Spinal cord (tissue), 10 donors: ENCODE measurements around the gene MEX3B. TPM values are rescaled to one million over a fixed set of nuclear protein-coding genes. Genes with fewer than 3 reads are reported as not detected.
A peak's percentile ranks its signal among the peaks of the same experiment; 100 is the strongest.

Experiments
- DNase-seq, 6 donors: peaks; one replicate each; pipeline versions ENCODE4 v3.0.0 to v3.0.0-alpha.2; 2013 to 2015; ENCODE audit warnings: low spot score in 6 of 6, low read depth in 4 of 6
- H3K27ac ChIP-seq: one replicate; pipeline ENCODE4 v1.5.1; 2013; ENCODE audit warnings: low read depth, low read length, control low read depth
- H3K27me3 ChIP-seq: one replicate; pipeline ENCODE4 v1.6.1; 2013; ENCODE audit warnings: low read length; ENCODE audit not compliant: control insufficient read depth, insufficient read depth
- H3K36me3 ChIP-seq: one replicate; pipeline ENCODE4 v1.6.1; 2013; ENCODE audit warnings: low read length; ENCODE audit not compliant: control insufficient read depth, insufficient read depth
- H3K4me1 ChIP-seq: one replicate; pipeline ENCODE4 v1.6.1; 2013; ENCODE audit warnings: low read length; ENCODE audit not compliant: control insufficient read depth, insufficient read depth
- H3K4me3 ChIP-seq: one replicate; pipeline ENCODE4 v1.5.1; 2013; ENCODE audit warnings: low read depth, low read length, control low read depth
- H3K9me3 ChIP-seq: one replicate; pipeline ENCODE4 v1.6.1; 2013; ENCODE audit warnings: low read length; ENCODE audit not compliant: control insufficient read depth, insufficient read depth
- WGBS: methylation state at CpG from one replicate; pipeline ENCODE4 v1.1.5; 2013; ENCODE audit warnings: missing lambda C conversion rate; ENCODE audit not compliant: insufficient coverage; 5-methylcytosine and 5-hydroxymethylcytosine counted together
- polyA plus RNA-seq, 2 donors: library from polyadenylated mRNA; unstranded; fragments of 120-200 nt; gene quantifications; one replicate each; pipeline ENCODE4 v1.2.1, GENCODE V29; 2013; ENCODE audit not compliant: insufficient read length in 2 of 2
- total RNA-seq, 2 donors: library from RNA; depleted of rRNA in 1 of 2; stranded (reverse); fragments of 120-200 nt in 1 of 2; fragments of >200 nt in 1 of 2; gene quantifications; one replicate each; pipeline versions ENCODE4 v1.2.3 to v1.2.4, GENCODE V29; 2013 to 2014
- donor health status: healthy.

MEX3B gene
- total and polyA plus RNA-seq, 4 donors = 8.8 to 31.7 (median 17.0) TPM

DNA sequence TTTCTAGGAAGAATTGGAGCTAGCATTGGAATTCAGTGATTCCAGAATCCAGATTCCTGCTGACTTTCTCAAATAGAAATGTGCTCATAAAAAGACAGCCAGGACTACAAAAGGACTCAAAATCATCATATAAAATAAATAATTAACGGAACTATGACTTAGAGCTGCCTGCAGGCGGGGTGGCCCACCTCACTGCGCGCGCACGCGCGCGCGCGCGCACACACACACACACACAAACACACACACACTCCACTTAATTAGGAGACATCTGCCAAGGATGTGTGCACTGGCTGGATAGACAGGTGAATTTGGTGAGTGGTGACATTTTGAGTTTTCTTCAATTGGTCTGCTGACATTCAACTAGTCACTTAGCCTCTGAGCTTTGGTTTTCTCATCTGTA is 6.9 kb upstream of the MEX3B start:
- H3K4me3 ChIP-seq = no peak overlapping the region
- DNase-seq = no peak
- peaks cover 6% of the 10 kb centered on the region for H3K4me1 ChIP-seq
- H3K9me3 ChIP-seq = no peaks in the 10 kb centered on the region
- H3K27ac ChIP-seq = no peak overlapping the region
- no peaks in the 10 kb centered on the region for H3K36me3 ChIP-seq
- H3K27me3 ChIP-seq = peaks cover 5% of the 10 kb centered on the region
- WGBS = no CpG with 5 or more reads among the region's 12 CpGs

DNA sequence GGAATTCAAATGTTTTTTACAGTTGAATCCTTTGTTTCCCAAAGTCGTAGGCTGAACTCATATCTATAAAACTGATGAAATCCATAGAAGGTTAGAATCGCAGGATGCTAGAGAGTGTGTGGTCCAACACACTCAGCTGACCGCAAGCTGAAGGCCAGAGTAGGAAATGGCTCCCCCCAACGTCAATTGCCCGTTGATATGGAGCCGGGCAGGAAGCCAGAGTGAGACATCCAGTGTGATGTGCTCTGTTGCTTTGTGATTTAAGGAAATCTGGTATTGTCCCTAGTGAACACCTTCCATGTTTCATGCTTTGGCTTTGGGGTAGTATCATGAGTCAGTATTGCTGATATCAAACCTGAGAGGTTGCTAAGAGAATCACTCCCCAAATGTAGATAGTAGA is 5.8 kb upstream of the MEX3B start:
- H3K27me3 ChIP-seq = no peaks in the 10 kb centered on the region
- no peak for DNase-seq
- H3K36me3 ChIP-seq = no peaks in the 10 kb centered on the region
- WGBS = 75% methylated on average over 5 of the region's 6 CpGs
- no peaks in the 10 kb centered on the region for H3K9me3 ChIP-seq
- H3K4me3 ChIP-seq = no peak overlapping the region
- peaks cover 11% of the 10 kb centered on the region for H3K4me1 ChIP-seq
- no peak overlapping the region for H3K27ac ChIP-seq

DNA sequence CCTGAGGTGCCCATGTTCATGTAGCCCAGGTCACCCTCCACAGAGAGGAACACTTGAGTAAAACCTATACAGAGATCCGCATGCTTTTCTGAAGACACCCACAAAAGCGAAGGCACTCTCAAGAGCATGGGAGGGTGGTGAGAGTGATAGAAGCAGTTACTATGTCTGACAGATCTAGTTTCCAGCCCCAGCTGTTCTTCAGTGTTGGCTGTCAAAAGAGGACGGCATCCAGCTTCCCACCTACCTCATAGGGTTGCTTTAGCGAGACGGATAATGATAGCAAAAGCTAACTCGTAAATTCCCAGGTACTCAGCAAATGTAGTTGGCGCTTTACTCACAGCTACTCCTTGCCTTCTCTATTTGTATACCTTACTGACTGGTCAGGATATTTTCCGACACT is 3.0 kb upstream of the MEX3B start:
- no peaks in the 10 kb centered on the region for H3K27me3 ChIP-seq

GRCh38 chr15:82047453-82048400 is 1.9 kb upstream of the MEX3B start:
- peaks cover 32% of the 10 kb centered on the region for H3K4me1 ChIP-seq
- peak overlapping the region; percentile 68 for H3K4me3 ChIP-seq
- WGBS = 4% methylated on average over 54 of the region's 56 CpGs
- DNase-seq = peak in 5 of 6 donors; percentile 20 to 91 (median 58)
- peaks cover 17% of the 10 kb centered on the region for H3K36me3 ChIP-seq
- no peaks in the 10 kb centered on the region for H3K9me3 ChIP-seq
- peak overlapping the region; percentile 86 for H3K27ac ChIP-seq
- no peaks in the 10 kb centered on the region for H3K27me3 ChIP-seq

More for the DNA sequence above, 3.0 kb upstream of the MEX3B start:
- peaks cover 6% of the 10 kb centered on the region for H3K36me3 ChIP-seq
- no peak overlapping the region for H3K27ac ChIP-seq
- 49% methylated on average over 4 of the region's 8 CpGs for WGBS
- DNase-seq = peak in 2 of 6 donors; percentile 9 to 37
- H3K4me1 ChIP-seq = peaks cover 21% of the 10 kb centered on the region
- no peak overlapping the region for H3K4me3 ChIP-seq
- no peaks in the 10 kb centered on the region for H3K9me3 ChIP-seq

DNA sequence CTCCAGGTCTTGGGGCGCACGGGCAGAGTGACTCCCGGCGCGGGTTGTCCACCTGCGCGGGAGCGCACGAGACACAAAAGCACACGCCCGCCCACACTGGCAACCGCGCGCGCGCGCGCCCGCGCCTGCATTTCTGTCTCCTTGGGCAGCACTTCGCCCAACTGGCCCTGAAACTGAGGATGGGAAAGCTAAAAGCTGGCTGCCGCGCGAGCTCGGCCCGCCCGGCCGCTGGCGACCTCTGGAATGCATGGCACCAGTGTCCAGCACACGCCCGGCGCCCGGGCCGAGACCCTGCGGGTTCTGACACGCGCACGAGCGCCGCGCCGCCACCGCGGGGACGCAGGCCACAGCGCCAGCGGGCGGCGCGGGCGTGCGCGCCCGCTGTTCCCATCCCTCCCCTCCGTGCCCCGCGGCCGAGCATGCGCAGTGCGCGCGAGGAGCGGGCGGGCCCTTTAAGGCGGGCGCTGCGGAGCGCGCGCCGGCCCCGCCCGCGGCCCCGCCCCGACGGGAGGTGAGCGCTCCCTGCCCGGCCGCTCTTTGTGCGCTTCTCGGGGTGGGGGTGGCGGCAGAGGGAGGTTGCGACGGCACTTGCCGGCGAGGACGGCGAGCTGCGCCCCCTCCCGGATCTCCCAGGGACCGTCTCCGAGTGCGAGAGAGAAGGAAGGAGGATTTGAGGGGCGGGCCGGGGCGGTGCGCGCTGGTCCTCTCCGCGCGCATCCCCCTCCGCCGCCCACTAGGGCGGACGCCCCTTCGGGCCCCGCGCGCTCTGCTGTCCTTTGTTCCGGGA is 1.0 kb upstream of the MEX3B start:
- no peaks in the 10 kb centered on the region for H3K9me3 ChIP-seq
- H3K4me3 ChIP-seq = peak overlapping the region; percentile 93
- DNase-seq = peak; percentile 88 to 99 (median 94)
- H3K27me3 ChIP-seq = no peaks in the 10 kb centered on the region
- peaks cover 32% of the 10 kb centered on the region for H3K4me1 ChIP-seq
- WGBS = under 1% methylated on average over 101 of the region's 111 CpGs
- H3K27ac ChIP-seq = peak overlapping the region; percentile 99
- peaks cover 17% of the 10 kb centered on the region for H3K36me3 ChIP-seq

DNA sequence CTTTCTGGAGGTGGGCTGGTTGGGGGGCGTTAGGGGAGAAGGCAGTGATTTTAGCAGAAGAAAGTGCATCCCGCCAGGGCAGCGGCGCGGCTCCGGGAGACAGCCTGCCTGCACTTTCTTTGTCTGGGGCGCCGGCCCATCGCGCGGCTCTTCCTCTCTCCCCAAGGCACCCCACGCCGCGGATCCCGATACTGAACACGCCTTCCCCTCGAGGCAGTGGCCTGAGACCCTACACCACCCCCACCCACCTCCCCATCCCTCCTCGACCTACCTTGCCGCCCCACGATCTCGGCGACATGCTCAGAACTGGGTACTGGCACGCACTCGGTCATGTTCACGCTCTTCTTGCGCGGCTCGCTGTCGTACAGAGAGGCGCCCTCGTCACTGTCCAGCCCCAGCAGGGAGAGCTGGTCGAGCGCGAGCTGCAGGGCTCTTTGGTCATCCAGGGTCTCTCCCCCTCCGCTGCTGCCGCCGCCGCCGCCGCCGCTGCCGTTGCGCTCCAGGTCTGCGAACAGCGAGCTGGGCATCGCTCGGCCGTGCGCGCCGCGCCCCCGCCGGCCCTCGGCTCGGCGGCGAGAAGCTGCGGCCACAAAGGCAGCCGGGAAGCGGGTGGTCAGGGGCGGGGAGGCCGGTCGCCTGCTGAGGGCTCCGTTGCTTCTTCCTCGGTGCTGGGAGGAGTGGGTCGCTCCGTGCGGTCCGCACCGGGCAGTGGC is 483 bp downstream of the MEX3B start:
- no peaks in the 10 kb centered on the region for H3K9me3 ChIP-seq
- WGBS = 0% methylated on average over 66 of the region's 71 CpGs
- peaks cover 32% of the 10 kb centered on the region for H3K4me1 ChIP-seq
- H3K36me3 ChIP-seq = peaks cover 17% of the 10 kb centered on the region
- H3K4me3 ChIP-seq = peak overlapping the region; percentile 93
- peak in 3 of 6 donors; percentile 18 to 74 (median 69) for DNase-seq
- peak overlapping the region; percentile 90 for H3K27ac ChIP-seq
- no peaks in the 10 kb centered on the region for H3K27me3 ChIP-seq

DNA sequence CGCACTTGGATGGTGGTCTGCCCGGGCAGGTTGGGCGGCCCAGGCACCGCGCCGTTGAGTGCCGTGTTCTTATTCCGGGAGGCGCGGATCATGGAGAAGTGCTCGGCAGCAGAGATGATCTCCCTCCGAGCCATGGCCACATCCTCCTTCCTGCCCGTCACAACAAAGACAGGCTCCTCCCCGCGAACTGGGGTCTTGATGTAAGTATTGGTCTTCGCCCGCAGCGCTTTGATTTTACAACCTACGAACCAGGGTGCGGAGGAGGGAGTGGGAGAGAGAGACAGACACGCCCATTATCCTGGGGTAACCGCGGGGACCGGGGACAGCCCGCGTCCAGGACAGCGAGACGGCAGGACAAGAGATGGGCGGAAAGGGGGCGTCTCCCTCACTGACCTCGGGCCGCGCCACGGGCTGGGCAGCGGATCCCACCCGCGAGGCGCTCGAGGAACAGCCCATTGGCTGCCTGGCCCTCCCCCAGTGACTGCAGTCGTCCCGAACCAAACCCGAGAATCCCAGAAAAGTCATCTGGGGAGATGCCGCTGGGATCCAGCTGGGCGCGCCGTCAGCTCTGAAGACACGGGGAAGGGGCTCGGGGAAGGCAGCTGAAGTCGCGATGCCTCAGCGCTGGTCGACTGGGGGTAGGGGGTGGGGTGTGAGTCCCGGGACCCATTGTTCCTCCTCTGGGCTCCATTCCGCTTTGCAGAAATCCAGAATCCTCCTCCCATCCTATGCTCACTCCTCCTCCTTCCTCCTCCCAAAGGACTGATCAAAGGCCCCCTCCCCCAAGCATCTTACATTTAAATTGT is 1.2 kb downstream of the MEX3B start:
- Histone ChIP-seq H3K4me3 (peak overlapping the region; percentile 93), H3K27ac (peak overlapping the region; percentile 90), H3K4me1 (peaks cover 32% of the 10 kb centered on the region), H3K9me3 (no peaks in the 10 kb centered on the region), H3K36me3 (peaks cover 17% of the 10 kb centered on the region), H3K27me3 (no peaks in the 10 kb centered on the region)
- under 1% methylated on average over 44 of the region's 54 CpGs for WGBS
- peak in 5 of 6 donors; percentile 39 to 95 (median 61) for DNase-seq

DNA sequence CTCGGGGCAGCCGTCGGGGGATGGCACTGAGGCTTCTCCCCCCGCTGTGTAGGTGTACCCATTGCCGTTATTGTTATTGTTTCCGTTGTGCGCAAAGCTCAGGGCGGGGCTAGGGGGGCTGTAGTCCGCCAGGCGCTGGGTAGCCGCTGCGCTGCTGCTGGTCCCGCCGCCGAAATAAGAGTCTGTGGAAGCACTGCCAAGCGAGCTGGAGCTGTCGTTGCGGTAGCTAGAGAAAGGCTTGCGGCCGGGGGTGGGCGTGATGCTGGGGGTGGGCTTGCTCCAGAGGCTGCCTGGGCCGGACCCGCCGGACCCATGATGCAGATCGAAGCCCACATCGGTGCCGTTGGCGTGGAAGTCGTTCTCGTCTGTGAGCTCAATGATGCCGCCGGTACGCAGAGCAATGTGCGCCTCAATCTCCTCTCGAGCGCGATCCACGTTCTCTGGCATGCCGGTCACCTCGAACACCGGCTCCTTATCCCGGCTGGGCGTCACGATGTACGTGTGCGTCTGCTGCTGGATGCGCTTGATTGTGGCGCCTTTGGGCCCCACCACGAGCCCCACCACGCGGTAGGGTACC is 1.9 kb downstream of the MEX3B start:
- peak overlapping the region; percentile 93 for H3K4me3 ChIP-seq
- peaks cover 32% of the 10 kb centered on the region for H3K4me1 ChIP-seq
- H3K9me3 ChIP-seq = no peaks in the 10 kb centered on the region
- H3K27me3 ChIP-seq = no peaks in the 10 kb centered on the region
- peaks cover 17% of the 10 kb centered on the region for H3K36me3 ChIP-seq
- H3K27ac ChIP-seq = peak overlapping the region; percentile 90
- WGBS = 6% methylated on average over 48 of the region's 51 CpGs
- peak in 1 of 6 donors; percentile 36 for DNase-seq
